Measurements from ENCODE around the gene TNRC6C. TPM values are rescaled to one million over a fixed set of nuclear protein-coding genes. Genes with fewer than 3 reads are reported as not detected.

TNRC6C gene
- total and polyA plus RNA-seq, 2 of the 13 experiments (the other 11 are each of a cell fraction or from before 2014, with no cell fraction given): 0.66 to 4.9 TPM

DNA sequence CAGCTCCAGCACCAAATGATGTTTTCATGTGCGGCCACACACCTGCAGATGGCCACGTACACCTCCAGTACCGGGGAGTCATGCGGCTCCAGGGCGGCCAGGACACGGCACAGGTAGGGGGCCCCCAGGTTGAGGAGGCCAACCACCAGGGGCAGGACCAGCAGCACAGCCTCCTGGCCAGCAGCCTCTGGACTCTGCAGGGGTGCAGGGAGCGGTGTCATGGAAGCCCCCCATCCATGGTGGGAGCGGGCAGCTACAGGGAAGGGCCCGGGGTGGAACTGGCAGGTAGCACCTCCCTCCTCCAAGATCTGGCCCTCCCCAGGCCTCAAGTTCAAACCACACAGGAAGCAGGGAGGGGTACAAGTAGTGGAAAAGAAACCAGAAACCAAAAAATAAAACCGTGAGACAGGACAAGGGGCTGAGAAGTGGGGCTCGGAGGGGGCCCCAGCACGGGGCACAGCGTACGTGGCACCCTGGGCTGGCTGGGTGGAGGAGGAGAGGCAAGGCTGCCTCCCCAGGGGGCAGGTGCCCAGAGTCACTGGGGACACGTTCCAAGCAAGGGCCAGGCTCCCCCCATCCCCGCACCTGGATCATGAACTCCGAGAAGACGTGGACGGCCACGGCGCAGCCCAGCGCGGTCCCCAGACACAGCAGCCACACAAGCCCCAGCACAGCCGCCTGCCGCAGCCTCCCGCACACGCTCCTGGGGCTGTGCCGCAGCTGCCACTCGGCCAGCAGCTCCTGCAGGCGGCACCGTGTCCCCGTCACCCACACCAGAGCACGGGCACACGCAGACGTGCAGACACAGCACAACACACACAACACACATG lies 162.7 kb downstream of the TNRC6C start:
- no peak overlapping the region for H3K4me3 ChIP-seq (replicated peaks in 1 of 3; ENCODE audit: insufficient read depth in 1 of 3, low read depth in 2 of 3, low read length in 3 of 3)
- WGBS (ENCODE audit: low lambda C conversion rate): 96% methylated on average over 17 of the region's 35 CpGs
- no peak overlapping the region for H3K9ac ChIP-seq (ENCODE audit: insufficient read depth, low read depth, low read length)
- ChIA-PET POLR2A (no interaction called here), CTCF (ENCODE audit: low intra/inter-chr PET ratio, low total read pairs) (no interaction called here)
- H2AFZ ChIP-seq (ENCODE audit: low read length): no peak overlapping the region
- peaks cover 4% of the 10 kb centered on the region for H3K79me2 ChIP-seq (ENCODE audit: insufficient read depth, low read length)
- BruUV-seq (replicated peaks): no TSS peak
- intact Hi-C loops (cut with micrococcal nuclease; ENCODE audit: unreplicated experiment): no loop called here
- peaks cover 33% of the 10 kb centered on the region for H3K4me1 ChIP-seq (ENCODE audit: insufficient read depth, low read length)
- no peak overlapping the region for H3K4me2 ChIP-seq (ENCODE audit: low read depth, low read length)
- DNase-seq (ENCODE audit: low spot score) (no peak), FAIRE-seq (no peak), ATAC-seq (no peak)
- no peak overlapping the region for H3K27ac ChIP-seq (ENCODE audit: extremely low read length, insufficient read depth, low read length)
- in situ Hi-C loops (cut with HindIII; ENCODE audit: extremely low pct_ligation_motif_present, low pct_unique_long_range_greater_than_20kb): no loop called here
- H4K20me1 ChIP-seq (ENCODE audit: insufficient read depth, low read length): peaks cover 16% of the 10 kb centered on the region; the same call in 1 of the 2 replicates
- peaks cover 41 to 54% of the 10 kb centered on the region in 2 experiments; a peak in 4 of 5 replicates for H3K36me3 ChIP-seq (replicated peaks in 1 of 2; ENCODE audit: control insufficient read depth in 1 of 2, insufficient read depth in 2 of 2, low read length in 2 of 2)
- H3K9me3 ChIP-seq (ENCODE audit: low read length): no peaks in the 10 kb centered on the region
- TF ChIP-seq HINFP (CRISPR knock-in tag; IDR thresholded peaks at IDR 0.05; ENCODE audit: low read depth) (no peak), GABPB1 (CRISPR knock-in tag; IDR thresholded peaks at IDR 0.05) (no peak), HNRNPLL (IDR thresholded peaks at IDR 0.05; ENCODE audit: low read depth, low read length, poor library complexity, severe bottlenecking) (peak; percentile 18), TFAP4 (IDR thresholded peaks at IDR 0.05; ENCODE audit: borderline replicate concordance, low read depth) (no peak), ZNF441 (CRISPR knock-in tag; IDR thresholded peaks at IDR 0.05; ENCODE audit: borderline replicate concordance) (no peak), RBFOX2 (IDR thresholded peaks at IDR 0.05; ENCODE audit: low read depth, low read length) (peak; percentile 67)
- H3K27me3 ChIP-seq (ENCODE audit: control insufficient read depth in 1 of 2, insufficient read depth in 2 of 2, low read length in 2 of 2): no peaks in the 10 kb centered on the region
